ENCODE measurements around the gene LRP8.

The LRP8 gene

GRCh38 chr1:53340660-53341520 is 13.0 kb upstream of the LRP8 start:
- DNase-seq (ENCODE audit: low read depth in 2 of 2), result peak; percentile 11 to 42

GRCh38 chr1:53339736-53340635 is 12.1 kb upstream of the LRP8 start:
- no peak for DNase-seq (ENCODE audit: low read depth in 2 of 2)

- DNase-seq (ENCODE audit: low read depth in 2 of 2), result no peak
Measured at GRCh38 chr1:53338423-53338822, 10.6 kb upstream of the LRP8 start.

- DNase-seq (ENCODE audit: low read depth in 2 of 2), result no peak
Measured at GRCh38 chr1:53337499-53337898, 9.6 kb upstream of the LRP8 start.

GRCh38 chr1:53336146-53336545 is 8.3 kb upstream of the LRP8 start:
- no peak for DNase-seq (ENCODE audit: low read depth in 2 of 2)

- no peak for DNase-seq (ENCODE audit: low read depth in 2 of 2)
Measured at GRCh38 chr1:53335661-53336060, 7.8 kb upstream of the LRP8 start.

GRCh38 chr1:53334781-53335180 is 6.9 kb upstream of the LRP8 start:
- no peak for DNase-seq (ENCODE audit: low read depth in 2 of 2)

GRCh38 chr1:53334312-53334711 is 6.4 kb upstream of the LRP8 start:
- DNase-seq (ENCODE audit: low read depth in 2 of 2), result no peak

GRCh38 chr1:53332833-53333232 is 5.0 kb upstream of the LRP8 start:
- no peak for DNase-seq (ENCODE audit: low read depth in 2 of 2)

- no peak for DNase-seq (ENCODE audit: low read depth in 2 of 2)
Measured at GRCh38 chr1:53332186-53332564, 4.3 kb upstream of the LRP8 start.

- no peak for DNase-seq (ENCODE audit: low read depth in 2 of 2)
Measured at GRCh38 chr1:53331446-53332185, 3.7 kb upstream of the LRP8 start.

- DNase-seq (ENCODE audit: low read depth in 2 of 2), result no peak
Measured at GRCh38 chr1:53330819-53331218, 2.9 kb upstream of the LRP8 start.

- DNase-seq (ENCODE audit: low read depth in 2 of 2), result peak in 1 of 2 donors; percentile 4
Measured at GRCh38 chr1:53328541-53329499, 950 bp upstream of the LRP8 start.

- DNase-seq (ENCODE audit: low read depth in 2 of 2), result peak; percentile 30 to 31
Measured at GRCh38 chr1:53327182-53327913, 522 bp downstream of the LRP8 start.

- peak in 1 of 2 donors; percentile 60 for DNase-seq (ENCODE audit: low read depth in 2 of 2)
Measured at GRCh38 chr1:53326598-53327181, 1.2 kb downstream of the LRP8 start.

GRCh38 chr1:53326088-53326597 is 1.7 kb downstream of the LRP8 start:
- DNase-seq (ENCODE audit: low read depth in 2 of 2), result peak; percentile 97

- DNase-seq (ENCODE audit: low read depth in 2 of 2), result no peak
Measured at GRCh38 chr1:53325326-53326087, 2.4 kb downstream of the LRP8 start.

- DNase-seq (ENCODE audit: low read depth in 2 of 2), result no peak
Measured at GRCh38 chr1:53324728-53325297, 3.1 kb downstream of the LRP8 start.
